HG02970 (cell line): ENCODE measurements around the gene ACTL8.

ENCODE experiments used
- ATAC-seq: cut with Tn5 transposase; IDR thresholded peaks from one replicate; pipeline ENCODE4 v1.9.1; 2021; ENCODE audit warnings: mild to moderate bottlenecking, moderate library complexity, moderate number of reproducible peaks; ENCODE audit not compliant: unreplicated experiment, low FRiP score

The ACTL8 gene

GRCh38 chr1:17798011-17798410 is 42.9 kb downstream of the ACTL8 start:
- no peak for ATAC-seq

GRCh38 chr1:17798799-17799382 is 43.8 kb downstream of the ACTL8 start:
- ATAC-seq: no peak

- ATAC-seq: no peak
These were observed 44.5 kb downstream of the ACTL8 start for GRCh38 chr1:17799642-17800041.

- ATAC-seq: no peak
These were observed 47.0 kb downstream of the ACTL8 start for GRCh38 chr1:17802164-17802563.

- ATAC-seq: no peak
These were observed 47.8 kb downstream of the ACTL8 start for GRCh38 chr1:17802945-17803344.

GRCh38 chr1:17805869-17806684 is 50.9 kb downstream of the ACTL8 start:
- no peak for ATAC-seq

GRCh38 chr1:17808816-17809215 is 53.7 kb downstream of the ACTL8 start:
- no peak for ATAC-seq

- no peak for ATAC-seq
These were observed 55.5 kb downstream of the ACTL8 start for GRCh38 chr1:17810668-17811067.

- no peak for ATAC-seq
These were observed 61.4 kb downstream of the ACTL8 start for GRCh38 chr1:17816511-17816910.

GRCh38 chr1:17819129-17819802 is 64.1 kb downstream of the ACTL8 start:
- no peak for ATAC-seq

- ATAC-seq: no peak
These were observed 65.1 kb downstream of the ACTL8 start for GRCh38 chr1:17820198-17820597.

GRCh38 chr1:17822741-17823426 is 67.8 kb downstream of the ACTL8 start:
- ATAC-seq: no peak

- ATAC-seq: no peak
These were observed 70.4 kb downstream of the ACTL8 start for GRCh38 chr1:17825273-17826164.

- ATAC-seq: no peak
These were observed 71.0 kb downstream of the ACTL8 start for GRCh38 chr1:17826165-17826488.

- ATAC-seq: no peak
These were observed 73.9 kb downstream of the ACTL8 start for GRCh38 chr1:17828991-17829390.

GRCh38 chr1:17829579-17829978 is 74.4 kb downstream of the ACTL8 start:
- no peak for ATAC-seq

- no peak for ATAC-seq
These were observed 76.5 kb downstream of the ACTL8 start for GRCh38 chr1:17831597-17831996.

- ATAC-seq: no peak
These were observed 78.7 kb downstream of the ACTL8 start for GRCh38 chr1:17833661-17834501.

GRCh38 chr1:17834561-17835100 is 79.5 kb downstream of the ACTL8 start:
- no peak for ATAC-seq
